GM21619 (cell line): ENCODE data around the gene ASCL3.
A peak's percentile ranks its signal among the peaks of the same experiment; 100 is the strongest.
"Not testable (repeated sequence)": the region's sequence is repeated elsewhere in the genome, so short reads cannot be mapped to it uniquely, and the experiment has no call there.

ENCODE experiments used
- ATAC-seq: cut with Tn5 transposase; IDR thresholded peaks from one replicate; pipeline ENCODE4 v1.9.1; 2021; ENCODE audit not compliant: unreplicated experiment

Gene ASCL3

DNA sequence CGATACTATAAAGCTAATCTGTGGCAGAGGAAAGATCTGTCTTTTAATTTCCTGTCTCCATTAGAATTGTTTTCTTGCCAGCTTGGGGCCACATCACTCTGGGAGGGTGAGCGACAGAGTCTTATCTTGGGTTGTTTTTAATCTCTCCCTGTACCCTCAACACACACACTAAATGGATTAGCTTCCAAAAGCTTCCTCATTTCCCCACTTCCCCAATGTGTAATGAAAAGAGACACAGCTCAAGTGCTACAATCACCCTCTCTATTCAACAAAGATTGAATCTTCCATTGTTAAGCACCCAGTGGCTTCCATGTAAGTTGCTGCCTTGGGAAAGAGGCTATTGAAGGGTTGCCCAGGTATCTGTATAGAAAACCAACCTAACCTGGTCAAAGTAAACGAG is 6.1 kb upstream of the ASCL3 start:
- no peak for ATAC-seq

GRCh38 chr11:8947230-8947943 is 4.6 kb upstream of the ASCL3 start:
- no peak for ATAC-seq

DNA sequence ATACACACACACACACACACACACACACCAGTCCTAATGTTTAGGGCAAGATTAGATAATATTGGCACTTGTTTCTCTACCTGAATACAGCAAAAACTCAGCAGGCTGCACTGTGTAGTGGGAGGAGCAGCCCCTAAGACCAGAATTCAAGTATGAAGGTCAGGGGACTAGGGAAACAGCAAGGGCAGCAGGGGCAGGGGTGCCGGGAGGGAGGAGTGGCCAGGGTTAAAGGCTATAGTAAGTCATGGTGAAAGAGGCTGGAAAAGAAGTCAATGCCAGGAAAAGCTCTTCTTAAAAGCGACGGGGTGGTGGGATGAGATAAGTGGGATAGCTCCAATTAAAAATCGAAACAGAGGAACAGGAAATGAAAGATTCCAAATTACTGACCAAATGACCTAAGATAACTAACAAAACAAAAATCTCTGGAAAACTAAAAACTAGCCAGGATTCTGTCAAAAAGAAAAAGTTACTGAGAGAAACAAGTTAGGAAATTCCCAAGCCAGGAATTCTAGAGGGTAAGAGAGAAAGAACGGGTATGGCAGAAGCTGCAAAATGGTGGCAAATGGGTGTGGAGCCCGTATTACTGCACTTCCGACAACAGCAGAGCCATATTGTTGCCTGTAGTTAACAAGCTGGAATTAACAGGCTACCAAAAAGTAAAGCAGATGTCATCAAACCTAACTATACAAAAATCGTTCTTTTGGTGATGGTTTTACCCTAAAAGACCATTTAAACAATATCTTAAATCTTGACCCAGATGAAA is 1.3 kb downstream of the ASCL3 start:
- ATAC-seq: no peak

DNA sequence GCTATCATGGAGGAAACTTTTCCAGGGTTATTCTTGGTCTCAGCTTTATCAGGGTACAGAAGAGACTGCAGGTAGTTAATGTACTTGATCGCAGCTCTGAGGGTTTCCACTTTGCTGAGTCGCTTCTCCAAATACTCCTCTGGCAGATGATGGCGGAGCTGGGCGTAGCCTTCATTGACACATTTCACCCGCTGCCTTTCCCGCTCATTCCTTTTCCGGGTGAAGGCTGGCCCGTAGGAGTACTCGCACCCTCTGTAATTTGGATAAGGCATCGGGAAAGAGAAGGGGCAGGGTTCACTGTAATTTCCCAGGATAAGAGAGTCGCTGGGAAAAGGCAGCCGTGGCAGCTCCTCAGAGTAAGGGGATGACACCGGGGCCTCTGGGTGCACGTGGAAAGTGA is 5.2 kb downstream of the ASCL3 start:
- no peak for ATAC-seq

DNA sequence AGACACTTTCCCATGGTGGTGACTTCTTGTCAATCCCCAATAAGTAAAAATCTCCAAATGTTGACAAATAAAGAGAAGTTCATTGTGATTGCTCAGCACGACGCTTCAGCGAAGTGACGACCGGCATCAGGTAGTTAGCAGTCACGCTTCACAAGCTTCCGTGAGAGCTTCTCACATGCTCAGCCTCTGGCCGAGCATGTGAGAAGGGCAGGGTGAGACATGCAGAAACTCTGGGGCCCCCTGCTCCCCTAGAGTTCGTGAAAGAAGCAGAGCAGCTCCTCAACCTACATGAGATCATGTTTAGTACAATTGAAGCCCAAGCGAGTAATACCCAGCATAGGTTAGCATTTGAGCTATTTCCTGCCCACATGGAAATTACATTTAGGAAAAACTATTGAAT is 5.7 kb downstream of the ASCL3 start:
- ATAC-seq: peak; percentile 56

GRCh38 chr11:8935789-8936188 is 7.0 kb downstream of the ASCL3 start:
- ATAC-seq: not testable (repeated sequence)

DNA sequence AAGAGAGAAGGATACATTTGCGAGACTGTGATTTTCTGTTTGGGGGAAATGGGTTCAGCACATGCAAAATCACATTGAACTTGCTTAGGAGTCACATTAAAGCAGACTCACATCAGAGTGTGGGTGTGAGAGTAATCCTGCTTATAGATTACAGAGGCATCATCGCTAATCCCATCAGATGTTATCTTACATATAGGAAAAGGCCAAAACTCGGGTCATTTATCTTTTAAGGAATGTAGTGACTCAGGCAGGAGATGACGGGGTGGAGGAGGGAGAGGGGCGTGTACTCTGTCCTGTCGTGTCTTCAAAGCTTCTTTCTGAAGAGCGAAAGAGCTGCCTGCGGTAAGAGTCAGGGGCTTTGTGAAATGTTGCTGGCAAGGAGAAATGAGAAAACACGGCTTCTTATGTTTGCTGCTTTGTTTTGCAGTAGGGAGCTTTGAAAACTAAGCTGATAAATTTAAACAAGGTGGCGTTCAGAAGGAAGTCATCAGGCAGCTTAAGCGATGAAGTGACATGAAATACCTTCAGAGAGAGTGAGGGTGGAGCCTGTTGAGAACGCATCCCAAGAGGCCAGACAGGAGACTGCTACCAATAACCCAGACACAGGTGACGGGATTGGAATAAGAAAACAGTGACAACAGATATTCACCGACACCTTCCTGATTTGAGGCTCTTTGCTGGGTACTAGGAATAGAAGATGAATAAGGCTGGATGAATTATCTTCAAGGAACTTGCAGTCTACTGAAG is 7.9 kb downstream of the ASCL3 start:
- no peak for ATAC-seq

DNA sequence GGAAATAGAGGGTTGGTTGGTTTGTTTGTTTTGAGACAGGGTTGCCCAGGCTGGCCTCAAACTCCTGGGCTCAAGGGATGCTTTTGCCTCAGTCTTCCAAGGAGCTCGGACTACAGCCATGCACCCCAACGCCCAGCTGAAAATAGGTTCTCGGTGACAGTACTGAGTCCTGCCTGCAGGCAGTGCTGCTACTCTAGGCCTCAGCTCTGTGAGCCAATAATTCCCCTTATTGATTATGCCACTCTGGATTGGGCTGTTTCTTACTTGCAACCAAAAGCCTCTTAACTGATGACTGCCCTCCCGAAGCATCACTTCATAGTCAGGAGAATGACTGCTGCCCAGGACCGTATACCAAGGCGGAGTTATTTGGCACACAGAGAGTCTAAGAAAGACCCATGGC is 8.9 kb downstream of the ASCL3 start:
- no peak for ATAC-seq

DNA sequence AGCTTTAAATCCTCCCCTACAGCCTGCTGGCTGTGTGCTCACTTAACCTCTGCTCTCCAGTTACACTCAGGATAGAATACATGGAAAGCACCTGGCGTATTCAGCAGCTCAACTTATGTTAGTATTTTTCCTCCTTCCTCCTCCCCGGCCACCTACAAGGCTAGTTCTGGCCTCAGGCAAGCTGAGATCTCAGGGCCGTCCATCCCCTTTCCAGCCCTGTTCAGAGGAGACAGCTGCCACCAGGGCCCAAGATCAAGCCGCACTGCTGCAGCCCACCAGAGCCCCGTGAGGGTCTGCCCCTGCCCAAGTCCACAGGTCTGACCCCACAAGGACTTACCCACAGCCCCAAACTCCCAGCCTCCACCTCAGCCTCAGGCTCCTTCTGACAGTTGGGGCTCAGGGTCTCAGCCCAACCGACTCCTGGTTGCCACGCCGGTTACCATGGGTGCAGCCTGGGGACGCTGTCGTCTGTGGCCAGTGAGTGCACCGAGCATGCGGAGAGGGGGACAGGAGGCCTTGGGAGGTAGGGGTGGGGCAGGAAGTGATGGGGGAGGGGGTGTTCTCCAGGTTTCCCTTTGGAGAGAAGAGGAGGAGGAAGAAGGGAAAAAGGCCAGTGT is 10.1 kb downstream of the ASCL3 start, which contains the start of gene C11orf16:
C11orf16 (minus strand) TSS at position 384 of the 617 bp plus-strand sequence. CDS start 639 bp downstream, outside the sequence.
- ATAC-seq: no peak

- no peak for ATAC-seq
These were observed 12.2 kb downstream of the ASCL3 start for GRCh38 chr11:8930456-8931175.

GRCh38 chr11:8928981-8929615 is 13.7 kb downstream of the ASCL3 start:
- ATAC-seq: no peak

DNA sequence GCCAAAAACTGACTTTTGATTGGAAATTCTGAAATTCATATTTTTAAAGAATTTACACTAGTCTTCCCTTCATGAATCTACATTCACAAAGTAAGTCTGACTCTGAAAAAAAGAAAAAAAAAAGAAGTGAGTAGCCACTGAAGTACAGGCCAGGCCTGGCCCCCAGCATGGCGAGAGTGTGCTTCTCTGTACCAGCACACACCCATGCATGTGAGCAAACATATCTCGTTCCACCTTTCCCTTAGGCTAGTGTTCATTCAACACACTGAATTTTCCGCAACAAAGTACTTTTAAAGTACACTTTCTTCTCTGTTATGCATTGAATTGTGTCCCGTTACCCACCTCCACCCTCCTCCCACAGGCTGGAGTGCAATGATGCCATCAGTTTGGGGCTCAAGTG is 14.6 kb downstream of the ASCL3 start:
- ATAC-seq: no peak

- no peak for ATAC-seq
These were observed 15.6 kb downstream of the ASCL3 start for GRCh38 chr11:8927233-8927632.

- ATAC-seq: no peak
These were observed 16.6 kb downstream of the ASCL3 start for GRCh38 chr11:8926236-8926635.

DNA sequence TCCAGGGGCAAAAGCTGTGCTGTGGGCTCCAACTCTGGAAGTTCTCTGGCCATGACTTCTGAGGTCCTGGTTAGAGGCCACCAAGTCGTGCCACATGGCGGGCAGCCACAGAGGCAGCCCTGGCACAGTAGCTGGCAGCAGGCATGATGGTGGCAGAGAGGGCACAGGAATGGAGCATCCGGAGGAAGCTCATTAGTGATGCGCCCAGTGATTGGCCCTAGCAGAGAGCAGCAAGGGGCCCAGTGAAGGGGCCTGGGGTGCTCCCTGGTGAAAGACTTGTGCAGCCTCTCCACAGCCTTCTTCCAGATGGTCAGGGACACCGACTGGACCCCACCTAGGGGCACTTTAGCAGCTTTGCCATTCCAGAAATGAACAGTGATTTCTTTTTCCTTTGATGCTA is 17.1 kb downstream of the ASCL3 start:
- no peak for ATAC-seq

GRCh38 chr11:8922691-8923090 is 20.1 kb downstream of the ASCL3 start:
- no peak for ATAC-seq

DNA sequence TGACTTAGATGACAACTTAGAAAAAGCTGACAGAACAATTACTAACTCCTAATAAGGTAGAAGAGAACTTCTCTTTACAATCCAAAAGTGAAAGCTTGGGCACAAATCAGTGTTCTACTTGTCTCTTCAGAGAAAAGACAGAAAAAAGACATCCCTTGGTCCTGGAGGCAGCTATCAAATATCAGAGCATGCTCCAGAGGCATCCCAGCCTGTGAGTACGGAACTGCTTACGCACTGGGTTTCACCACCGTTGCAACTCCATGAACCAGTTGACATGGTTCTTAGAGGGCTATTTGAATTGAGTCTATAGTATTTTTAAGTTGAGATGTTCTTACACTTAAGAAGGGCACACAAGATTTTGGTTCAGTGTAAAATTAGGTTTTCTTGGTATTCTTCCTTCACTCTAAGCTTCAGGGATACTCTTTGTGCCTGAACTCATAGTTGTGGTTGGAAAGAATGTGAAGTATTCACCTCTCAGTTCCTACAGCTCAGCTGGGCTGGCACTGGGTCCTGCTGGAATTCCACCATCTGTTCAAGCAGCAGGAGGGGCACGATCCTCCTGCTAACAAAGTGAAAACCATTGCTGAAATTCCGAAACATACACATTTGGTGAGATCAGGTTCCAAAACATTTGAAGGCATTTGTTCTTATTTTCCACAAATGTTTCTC is 25.5 kb downstream of the ASCL3 start:
- ATAC-seq: no peak

GRCh38 chr11:8914661-8915018 is 28.2 kb downstream of the ASCL3 start:
- ATAC-seq: no peak

DNA sequence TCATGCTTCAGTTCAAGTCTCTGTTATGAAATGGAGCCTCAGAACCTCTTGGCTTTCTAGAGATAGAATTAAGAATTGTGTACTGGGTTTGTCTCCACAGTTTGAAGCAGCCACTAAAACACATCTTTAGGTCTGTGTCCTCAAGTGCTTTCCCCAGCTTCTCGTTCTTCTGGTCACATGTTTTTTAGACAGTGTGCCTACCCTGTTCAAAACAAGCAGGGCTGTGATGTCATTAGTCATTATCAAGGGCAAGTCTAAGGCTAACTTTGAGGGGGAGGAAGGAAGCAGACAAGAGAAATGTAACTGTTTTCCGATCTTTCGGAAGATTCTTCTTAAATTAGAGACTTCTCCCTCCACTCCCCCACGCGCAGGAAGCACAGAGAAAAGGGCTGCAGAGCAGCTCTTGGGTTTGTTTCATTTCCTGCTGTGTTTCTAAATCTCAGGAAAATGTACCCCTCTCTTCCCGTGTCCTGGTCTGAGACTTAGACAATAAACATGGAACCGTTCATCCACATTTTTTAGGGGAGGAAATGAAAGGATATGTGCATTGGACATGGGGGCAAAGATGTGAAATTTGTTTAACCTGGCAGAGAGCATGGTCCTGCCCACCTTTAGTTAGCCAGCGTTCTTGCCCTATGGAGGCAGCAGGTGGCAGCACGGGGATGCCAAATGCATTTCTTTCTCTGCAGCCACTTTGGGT is 28.7 kb downstream of the ASCL3 start:
- no peak for ATAC-seq
